GM21526 (cell line): ENCODE results near the gene DENND1B.

ENCODE experiments used
- ATAC-seq: cut with Tn5 transposase; IDR thresholded peaks from one replicate; pipeline ENCODE4 v1.9.1; 2021; ENCODE audit warnings: moderate library complexity; ENCODE audit not compliant: unreplicated experiment, low FRiP score

Gene DENND1B

GRCh38 chr1:197690074-197690473, 85.2 kb downstream of the DENND1B start:
- ATAC-seq = no peak

- ATAC-seq = no peak
Observed at GRCh38 chr1:197688233-197688632, 87.0 kb downstream of the DENND1B start.

GRCh38 chr1:197686702-197687355, 88.5 kb downstream of the DENND1B start:
- ATAC-seq = no peak

GRCh38 chr1:197686231-197686630, 89.0 kb downstream of the DENND1B start:
- no peak for ATAC-seq

- no peak for ATAC-seq
Observed at GRCh38 chr1:197685785-197686184, 89.5 kb downstream of the DENND1B start.

- no peak for ATAC-seq
Observed at GRCh38 chr1:197683895-197684553, 91.3 kb downstream of the DENND1B start.

GRCh38 chr1:197683280-197683679, 92.0 kb downstream of the DENND1B start:
- no peak for ATAC-seq

- no peak for ATAC-seq
Observed at GRCh38 chr1:197680311-197680710, 95.0 kb downstream of the DENND1B start.

- no peak for ATAC-seq
Observed at GRCh38 chr1:197677752-197678295, 97.5 kb downstream of the DENND1B start.

GRCh38 chr1:197677313-197677712, 98.0 kb downstream of the DENND1B start:
- no peak for ATAC-seq

- no peak for ATAC-seq
Observed at GRCh38 chr1:197675583-197676208, 99.6 kb downstream of the DENND1B start.

GRCh38 chr1:197674286-197674685, 101.0 kb downstream of the DENND1B start:
- ATAC-seq = no peak

- ATAC-seq = no peak
Observed at GRCh38 chr1:197673292-197673691, 102.0 kb downstream of the DENND1B start.

GRCh38 chr1:197672347-197672746, 102.9 kb downstream of the DENND1B start:
- no peak for ATAC-seq

- no peak for ATAC-seq
Observed at GRCh38 chr1:197671920-197672319, 103.4 kb downstream of the DENND1B start.

GRCh38 chr1:197671140-197671539, 104.1 kb downstream of the DENND1B start:
- ATAC-seq = no peak

GRCh38 chr1:197666769-197667285, 108.5 kb downstream of the DENND1B start:
- no peak for ATAC-seq

GRCh38 chr1:197664391-197664790, 110.9 kb downstream of the DENND1B start:
- no peak for ATAC-seq

GRCh38 chr1:197663162-197663953, 111.9 kb downstream of the DENND1B start:
- ATAC-seq = no peak

GRCh38 chr1:197660389-197660788, 114.9 kb downstream of the DENND1B start:
- no peak for ATAC-seq

- ATAC-seq = no peak
Observed at GRCh38 chr1:197659171-197659570, 116.1 kb downstream of the DENND1B start.
